Anterior cingulate cortex (tissue), 58 donors: Measurements from ENCODE around the gene RNF149.

Experiments used
- DNase-seq, 58 donors: peaks; one replicate each; lab custom pipeline; 2025; lab: John Stamatoyannopoulos, UW

RNF149 gene

DNA sequence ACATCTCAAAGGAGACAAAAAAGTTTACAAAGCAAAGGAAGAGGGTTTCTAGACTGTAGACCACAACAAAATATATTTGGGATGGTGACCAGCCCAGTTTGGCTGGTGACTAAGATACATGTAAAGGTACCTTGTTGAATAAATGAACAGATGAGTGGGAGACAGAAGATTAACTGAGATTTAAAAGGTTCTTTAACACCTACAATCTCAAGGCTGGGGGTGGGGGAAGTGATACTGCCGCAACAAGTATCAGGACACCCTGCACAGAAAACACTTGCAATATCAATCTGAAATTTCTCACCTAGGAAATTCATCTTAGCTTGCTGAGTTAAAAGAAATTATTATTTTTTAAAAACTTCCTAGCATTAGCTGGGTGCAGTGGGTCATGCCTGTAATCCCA lies 8.3 kb downstream of the RNF149 start:
- DNase-seq: no peak

DNA sequence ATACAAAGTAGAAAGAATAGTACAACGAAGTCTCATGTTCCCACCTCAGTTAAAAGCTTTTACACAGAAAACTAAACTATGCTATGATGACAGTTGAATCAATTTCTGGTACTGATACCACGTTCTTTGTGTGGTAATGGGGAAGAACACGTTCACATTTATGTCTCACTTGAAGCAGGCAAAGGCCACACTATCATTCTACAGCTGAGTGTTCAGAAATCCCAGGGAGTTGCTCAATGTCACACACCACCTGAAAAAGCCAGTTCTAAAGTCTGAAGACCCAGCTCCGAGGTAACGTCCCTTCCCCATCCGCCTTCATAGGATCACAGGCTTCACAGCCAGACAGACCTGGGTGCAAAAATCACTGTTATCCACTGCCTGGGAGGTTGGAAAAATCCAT lies 8.9 kb downstream of the RNF149 start:
- no peak for DNase-seq

DNA sequence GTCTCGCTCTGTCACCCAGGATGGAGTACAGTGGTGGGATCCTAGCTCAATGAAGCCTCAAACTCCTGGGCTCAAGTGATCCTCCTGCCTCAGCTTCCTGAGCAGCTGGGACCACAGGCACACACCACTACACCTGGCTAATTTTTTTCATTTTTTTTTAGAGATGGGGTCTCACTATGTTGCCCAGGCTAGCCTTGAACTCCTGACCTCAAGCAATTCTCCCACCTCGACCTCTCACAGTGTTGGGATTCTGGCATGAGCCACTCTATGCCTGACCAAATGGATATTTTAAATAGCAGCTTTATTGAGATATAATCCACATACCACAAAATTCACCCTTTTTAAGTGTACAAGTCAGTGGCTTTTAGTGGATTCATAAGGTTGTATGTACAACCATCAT lies 11.1 kb downstream of the RNF149 start:
- DNase-seq: no peak

DNA sequence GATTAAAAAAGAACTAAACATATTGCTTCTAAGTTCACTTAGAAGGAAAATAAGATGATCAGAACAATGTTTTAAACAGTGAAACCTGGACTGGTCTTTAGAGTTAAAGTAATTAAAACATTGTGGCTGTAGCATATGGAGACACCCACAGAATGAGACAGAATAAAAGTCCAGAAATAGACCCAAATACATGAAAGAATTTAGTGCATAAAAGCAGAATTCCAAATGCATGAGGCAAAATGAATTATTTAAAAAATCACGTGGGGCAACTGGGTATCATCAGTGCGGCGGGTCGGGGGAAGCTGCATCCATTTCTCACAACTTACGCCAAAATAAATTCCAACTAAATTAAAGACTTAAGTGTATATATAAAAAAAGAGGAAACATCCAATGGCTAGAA lies 12.1 kb downstream of the RNF149 start:
- no peak for DNase-seq

DNA sequence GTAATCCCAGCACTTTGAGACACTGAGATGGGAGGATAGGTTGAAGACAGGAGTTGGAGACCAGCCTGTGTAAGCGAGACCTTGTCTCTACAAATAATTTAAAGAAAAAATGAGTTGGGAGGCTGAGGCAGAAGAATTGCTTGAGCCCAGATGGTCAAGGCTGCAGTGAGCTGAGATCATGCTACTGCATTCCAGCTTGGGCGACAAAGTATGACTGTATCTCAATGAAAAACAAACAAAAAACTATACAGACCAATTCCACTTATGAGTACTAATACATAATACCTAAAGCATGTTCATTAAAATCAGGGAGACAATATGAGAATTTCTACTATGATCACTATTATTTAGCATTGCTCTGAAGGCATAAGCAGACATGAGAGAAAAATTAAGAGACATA lies 12.6 kb downstream of the RNF149 start:
- no peak for DNase-seq

DNA sequence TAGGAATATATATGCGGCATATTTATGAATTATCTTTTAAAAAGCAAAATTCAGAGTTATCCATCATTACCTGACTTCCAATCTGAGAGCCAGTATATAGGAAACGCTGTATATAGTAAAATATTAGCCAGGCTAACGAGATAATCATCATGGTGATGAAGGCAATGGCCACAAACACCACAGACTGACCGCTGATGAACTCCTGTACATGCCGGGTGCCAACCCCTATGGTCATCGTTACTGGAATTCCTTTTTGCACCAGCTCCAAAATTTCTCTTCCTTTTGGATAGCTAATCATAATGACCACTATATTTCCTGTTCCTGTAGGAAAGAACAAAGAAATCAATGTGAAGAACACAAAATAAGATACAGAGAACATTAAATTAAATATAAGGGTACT lies 13.6 kb downstream of the RNF149 start:
- DNase-seq: no peak

DNA sequence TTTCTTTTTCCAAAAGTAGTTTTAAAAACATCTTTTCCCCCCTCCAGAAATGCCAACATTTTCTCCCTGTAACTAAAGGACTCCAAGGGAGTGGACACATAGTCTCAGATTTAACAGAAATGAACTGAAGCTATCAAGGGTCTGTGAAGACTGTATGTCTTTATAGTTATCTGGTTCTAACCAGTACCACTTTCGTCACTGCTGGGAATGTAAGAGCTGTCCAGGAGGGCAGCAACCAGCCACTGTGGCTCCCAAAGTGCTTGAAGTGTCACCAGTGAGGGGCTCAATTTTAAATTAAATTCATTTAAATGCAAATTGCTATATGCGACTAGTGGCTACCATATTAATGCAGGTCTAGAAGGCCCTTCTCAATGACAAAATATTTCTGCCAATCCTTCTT lies 15.0 kb downstream of the RNF149 start:
- DNase-seq: no peak

DNA sequence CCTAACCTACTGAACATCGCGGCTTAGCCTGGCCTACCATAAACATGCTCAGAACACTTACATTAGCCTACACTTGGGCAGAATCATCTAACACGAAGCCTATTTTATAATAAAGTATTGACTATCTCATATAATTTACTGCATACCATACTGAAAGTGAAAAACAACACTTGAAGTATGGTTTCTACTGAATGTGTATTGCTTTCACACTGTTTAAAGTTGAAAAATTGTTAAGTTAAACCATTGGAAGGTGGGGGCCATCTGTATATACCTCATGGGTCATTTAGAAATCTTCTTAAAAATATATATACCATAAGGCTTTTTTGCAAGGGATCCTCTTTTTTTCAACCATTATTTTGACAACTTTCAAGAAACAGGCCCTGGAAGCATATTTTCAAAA lies 16.5 kb downstream of the RNF149 start:
- no peak for DNase-seq

DNA sequence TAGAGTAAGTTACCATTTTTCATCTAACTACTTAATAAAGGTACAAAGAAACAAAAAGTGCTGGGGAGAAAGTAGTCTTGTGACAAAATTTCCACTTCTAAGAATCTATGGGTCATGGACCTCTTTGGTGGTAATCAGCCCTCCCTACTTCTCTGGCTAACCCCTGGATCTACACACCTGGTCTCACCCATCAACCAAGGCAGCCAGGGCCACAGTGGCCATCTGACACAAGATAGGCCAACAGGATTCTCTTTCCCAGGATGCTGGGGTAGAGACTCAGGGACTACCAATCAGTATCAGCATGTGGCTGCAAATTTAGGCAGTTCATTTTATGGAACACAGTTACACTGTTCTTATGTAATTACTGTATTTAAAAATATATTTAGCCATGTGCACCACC lies 17.8 kb downstream of the RNF149 start:
- DNase-seq: no peak

DNA sequence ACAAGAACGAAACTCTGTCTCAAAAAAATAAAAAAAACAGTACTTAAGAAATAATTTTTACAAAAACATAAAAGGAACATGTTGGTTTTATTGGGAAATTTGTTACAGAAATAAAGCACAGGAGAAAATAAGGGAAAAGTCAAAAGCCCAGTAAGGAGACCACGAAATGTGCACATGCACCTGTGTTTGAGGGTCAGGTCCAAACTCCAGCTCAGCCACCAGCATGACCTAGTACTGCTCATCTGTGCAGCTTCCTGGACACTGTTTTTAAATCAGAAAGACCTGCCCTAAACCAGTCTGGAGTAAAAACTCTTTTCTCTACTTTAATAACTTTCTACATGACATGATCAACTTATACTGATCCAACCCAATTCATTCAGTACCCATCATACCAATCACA lies 21.2 kb downstream of the RNF149 start:
- no peak for DNase-seq

DNA sequence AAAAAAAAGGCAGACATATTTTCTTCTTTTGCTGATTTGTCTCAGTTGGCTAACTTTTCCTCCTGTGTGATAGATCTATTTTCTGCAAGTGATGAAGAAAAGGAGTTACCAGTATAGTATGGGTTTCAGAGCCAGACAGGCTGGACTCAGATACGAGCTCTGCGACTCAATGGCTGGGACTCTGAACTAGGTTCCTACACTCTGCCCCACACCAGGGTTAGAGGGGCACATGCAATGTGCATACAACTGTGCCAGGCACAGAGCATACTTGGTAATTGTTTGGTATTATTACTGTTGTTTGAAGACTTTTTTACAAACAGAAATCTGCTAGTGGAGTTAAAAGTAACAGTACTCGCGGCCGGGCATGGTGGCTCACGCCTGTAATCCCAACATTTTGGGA lies 21.8 kb downstream of the RNF149 start:
- DNase-seq: no peak

DNA sequence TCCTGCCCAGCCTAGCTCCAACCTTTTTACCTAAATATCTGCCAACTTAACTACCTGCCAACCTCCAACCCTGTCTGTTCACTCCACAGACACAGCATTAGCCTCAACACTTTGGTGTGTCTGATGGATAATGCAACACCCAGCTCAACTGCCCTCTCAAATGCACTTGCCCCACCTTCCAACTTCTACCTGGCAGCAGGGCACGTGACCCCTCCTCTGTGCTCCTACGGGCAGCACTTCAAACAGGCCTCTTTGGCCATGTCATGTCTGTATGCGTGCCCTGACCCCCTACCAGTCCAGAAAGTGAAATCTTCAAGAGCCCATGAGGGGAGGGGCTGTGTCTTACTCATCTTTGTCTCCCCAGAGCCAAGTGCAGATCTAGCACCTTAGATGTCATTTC lies 25.5 kb downstream of the RNF149 start:
- DNase-seq: no peak

DNA sequence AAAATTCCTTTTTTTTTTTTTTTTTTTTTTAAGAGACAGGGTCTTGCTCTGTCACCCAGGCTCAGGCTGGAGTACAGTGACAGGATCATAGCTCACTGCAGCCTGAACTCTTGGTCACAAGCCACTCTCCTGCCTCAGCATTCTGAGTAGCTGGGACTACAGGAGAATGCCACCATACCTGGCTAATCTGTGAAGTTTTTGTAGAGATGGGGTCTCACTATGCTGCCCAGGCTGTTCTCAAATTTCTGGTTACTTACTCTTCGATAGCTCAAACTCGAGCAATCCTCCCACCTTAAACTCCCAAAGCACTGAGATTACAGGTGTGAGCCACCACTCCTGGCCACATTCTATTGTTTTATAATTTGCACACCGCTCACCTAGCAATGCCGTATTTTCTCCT lies 27.0 kb downstream of the RNF149 start:
- no peak for DNase-seq

DNA sequence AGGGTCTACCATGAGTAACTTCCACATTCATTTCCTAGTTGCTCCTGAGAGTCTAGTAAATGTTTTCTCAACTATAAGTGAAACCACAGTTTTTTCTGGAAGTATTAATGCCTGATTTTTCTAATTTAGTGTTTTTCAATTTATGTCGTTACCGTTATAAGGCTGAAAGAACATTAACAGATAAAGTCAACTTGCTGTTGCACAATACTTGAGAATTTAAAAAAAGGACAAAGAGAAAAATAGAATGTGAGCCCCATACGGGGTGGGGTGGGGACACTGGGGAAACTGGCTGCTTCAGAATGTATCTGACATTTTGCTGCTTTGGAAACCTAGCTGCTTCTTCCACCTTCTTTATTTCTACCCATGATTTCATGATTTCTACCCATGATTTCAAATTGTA lies 29.6 kb downstream of the RNF149 start:
- DNase-seq: no peak

DNA sequence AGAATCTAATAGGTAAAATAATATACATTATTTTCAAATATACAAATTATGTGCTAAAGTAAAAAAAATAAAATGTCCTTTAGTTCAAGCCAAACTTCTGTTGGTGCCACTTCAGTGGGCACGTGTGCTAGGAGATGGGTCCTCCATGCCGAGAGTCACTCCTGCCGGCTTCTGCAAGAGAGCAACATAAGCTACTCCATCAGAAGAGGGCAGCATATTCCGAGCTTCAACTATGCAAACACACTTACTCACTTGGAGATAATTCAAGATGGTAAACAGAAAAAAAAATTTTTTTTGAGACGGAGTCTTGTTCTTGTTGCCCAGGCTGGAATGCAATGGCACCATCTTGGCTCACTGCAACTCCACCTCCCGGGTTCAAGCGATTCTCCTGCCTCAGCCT lies 31.4 kb downstream of the RNF149 start:
- DNase-seq: peak in 15 of 58 donors; percentile 4 to 46 (median 10)

DNA sequence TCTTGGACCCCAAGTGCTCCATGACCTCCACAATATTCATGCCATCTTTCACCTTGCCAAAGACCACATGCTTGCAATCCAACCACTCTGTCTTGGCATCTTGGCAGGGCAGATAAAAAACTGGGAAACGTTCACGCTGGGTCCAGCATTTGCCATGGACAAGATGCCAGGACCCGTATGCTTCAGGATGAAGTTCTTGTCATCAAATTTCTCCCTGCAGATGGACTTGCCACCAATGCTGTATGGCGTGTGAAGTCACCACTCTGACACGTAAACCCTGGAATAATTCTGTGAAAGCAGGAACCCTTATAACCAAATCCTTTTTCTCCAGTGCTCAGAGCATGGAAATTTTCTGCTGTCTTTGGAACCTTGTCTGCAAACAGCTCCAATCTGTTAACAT lies 34.4 kb downstream of the RNF149 start:
- no peak for DNase-seq

DNA sequence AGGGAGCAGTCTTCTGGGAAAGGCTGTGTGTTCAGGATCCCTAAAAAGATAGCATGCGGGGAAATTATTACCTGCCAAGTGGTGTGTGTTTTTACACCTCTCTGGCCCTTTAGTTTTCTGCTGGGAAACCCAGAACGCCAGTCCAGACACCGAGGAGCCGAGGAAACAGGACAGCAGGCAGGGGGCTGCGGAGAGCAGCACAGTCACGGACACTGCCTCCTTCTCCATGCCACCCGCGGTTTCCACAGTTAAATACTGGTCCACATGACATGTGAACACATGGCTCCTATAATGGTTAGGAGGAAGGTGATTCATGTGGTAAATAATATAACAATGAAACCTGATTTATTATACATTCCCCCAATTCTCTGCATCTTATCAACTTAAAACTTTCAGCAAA lies 35.4 kb downstream of the RNF149 start:
- DNase-seq: no peak

DNA sequence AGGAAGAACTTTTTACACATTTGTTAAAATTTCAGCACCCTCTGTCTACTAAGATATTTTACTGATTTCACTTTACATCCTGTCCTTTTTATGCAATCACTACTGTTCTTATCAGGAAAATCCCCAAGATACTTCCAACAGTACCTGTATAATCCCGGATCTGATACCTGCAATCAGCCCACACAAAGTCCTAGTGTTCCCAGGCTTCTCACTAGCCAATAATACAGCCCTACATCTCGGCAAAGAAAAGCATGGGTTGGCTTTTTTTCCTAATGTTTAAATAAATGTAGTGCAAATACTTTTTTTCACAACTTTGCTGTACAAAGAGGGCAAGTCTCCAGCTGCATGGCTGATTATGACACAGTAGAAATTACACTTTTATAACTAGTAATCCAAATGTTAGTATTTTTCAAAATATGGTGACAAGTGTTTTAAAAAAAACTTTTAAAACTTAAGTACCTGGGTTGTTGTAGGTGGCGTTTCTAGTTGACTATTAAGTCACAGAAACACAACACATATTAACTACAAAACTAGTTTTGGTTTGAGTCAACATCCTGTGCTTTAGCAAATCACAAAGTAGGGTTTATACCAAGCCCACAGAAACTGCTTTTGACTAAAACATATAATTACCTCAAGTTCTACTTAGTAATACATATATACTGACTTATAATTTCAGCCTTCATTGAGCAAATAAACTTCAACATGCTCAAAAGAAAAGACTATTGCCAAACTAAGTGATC lies 36.3 kb downstream of the RNF149 start:
- no peak for DNase-seq

DNA sequence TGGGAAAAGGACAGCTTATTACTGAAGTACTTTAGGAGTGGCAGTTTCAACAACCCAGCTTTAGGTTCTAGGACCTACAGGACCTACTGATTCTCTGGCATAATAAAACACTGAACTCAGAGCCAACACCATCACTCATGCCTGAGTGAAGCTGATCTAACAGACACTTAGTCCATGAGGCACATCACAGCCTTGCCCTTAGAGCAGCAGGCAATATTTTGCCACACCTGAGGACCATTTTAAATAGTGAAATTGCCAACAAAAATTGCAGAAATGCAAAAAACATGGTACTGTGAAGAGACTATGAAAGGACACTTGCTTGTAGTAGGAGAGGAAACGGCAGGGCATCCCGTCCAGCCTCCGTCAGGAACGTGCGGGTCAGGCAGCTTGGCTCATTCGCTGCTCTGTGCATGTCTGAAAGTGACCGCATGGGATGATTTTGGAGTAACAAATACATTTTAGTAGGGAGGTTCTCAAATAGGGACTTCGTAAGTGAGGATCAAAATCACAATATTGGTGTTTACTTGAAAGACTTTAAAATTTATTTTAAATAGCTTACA lies 37.7 kb downstream of the RNF149 start:
- DNase-seq: no peak

DNA sequence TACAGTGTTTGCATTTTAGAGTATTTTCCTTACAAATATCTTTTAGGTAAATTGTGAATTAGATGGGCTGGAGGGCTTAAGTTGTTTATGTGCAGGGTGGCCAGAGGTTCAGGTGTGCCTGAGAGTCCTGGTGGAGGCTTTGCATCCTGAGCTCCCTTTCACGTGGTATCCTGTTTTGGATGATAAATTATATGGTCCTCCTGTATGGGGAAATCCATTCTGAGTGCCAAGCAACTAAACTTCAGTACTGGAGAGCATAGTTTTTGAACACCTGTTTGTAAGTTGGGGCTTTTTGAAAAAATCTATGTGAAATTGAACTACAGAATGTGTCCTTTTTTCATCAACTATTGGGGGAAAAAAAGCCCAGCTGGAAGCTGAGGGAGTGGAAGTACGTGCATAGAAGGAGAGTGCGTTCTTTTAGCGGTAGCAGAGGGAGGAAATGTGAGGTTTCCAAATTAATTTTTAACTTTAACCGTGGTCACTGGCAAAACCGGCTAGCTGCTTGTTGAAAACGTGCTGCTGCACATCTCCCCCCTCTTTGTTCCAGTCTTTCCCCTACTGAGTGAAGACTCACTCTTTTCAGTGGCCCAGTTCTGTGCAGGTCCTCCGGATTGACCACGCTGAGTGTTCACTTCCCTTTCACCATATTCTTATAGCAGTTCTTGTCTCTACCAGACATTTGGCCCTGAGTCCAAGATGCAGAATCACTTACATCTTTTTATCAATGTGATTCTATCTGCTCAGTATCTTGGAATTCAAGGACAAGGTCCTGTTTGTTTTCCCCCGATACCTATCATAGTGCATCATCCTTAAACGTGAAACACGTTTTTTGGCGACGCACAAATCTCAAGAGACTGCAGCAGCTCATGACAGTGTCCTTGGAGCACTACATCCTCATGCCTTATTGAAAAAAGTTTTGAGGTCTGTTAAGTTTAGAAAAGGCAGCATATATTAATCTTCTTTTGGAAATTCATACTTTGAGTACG lies 40.5 kb downstream of the RNF149 start:
- no peak for DNase-seq

DNA sequence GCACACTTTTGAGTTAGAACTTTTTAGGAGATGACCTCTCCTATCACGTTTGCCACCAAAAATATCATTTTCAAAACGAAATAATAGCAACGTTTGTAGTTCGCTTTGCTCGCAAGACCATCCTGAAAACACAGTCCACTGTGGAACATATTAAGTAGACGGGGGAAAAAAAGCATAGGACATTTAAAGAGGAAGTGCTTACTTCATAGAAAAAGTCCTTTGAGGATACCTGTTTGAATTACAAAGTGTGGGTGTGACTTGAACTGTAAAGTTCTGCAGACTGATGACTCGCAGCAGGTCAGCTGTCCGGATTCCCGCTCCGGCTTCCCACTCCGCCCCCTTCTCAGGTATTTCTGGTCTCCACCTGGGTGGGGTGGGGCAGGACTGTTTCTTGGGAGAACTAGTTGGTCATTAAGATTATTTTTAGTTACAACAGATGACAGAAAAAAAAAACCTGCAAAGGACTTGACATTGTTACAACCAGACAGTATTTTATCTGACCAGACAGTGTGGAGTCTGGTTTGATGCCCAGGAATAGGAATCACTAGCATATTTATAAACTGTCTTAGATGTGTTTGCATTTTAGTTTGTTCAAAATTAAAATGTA lies 42.5 kb downstream of the RNF149 start:
- no peak for DNase-seq
